ENCODE results near the gene KLHDC7A.

DNA sequence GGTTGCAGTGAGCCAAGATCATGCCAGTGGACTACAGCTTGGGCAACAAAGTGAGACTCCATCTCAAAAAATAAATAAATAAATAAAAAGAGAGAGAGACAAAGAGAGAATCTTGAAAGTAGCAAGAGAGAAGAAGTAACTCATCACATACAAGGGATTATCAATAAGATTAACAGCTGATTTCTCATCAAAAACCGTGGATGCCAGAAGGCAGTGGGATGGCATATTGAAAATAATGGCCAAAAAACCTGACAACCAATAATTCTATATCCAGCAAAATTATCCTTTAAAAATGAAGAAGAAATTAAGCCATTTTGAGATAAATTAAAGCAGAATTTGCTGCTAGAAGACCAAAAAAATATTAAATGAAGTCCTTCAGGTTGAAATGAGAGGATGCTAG lies 35.7 kb downstream of the KLHDC7A start:
- TF ChIP-seq POLR2A (IDR thresholded peaks at IDR 0.05): no peak
- TF ChIP-seq, protein P1, sequence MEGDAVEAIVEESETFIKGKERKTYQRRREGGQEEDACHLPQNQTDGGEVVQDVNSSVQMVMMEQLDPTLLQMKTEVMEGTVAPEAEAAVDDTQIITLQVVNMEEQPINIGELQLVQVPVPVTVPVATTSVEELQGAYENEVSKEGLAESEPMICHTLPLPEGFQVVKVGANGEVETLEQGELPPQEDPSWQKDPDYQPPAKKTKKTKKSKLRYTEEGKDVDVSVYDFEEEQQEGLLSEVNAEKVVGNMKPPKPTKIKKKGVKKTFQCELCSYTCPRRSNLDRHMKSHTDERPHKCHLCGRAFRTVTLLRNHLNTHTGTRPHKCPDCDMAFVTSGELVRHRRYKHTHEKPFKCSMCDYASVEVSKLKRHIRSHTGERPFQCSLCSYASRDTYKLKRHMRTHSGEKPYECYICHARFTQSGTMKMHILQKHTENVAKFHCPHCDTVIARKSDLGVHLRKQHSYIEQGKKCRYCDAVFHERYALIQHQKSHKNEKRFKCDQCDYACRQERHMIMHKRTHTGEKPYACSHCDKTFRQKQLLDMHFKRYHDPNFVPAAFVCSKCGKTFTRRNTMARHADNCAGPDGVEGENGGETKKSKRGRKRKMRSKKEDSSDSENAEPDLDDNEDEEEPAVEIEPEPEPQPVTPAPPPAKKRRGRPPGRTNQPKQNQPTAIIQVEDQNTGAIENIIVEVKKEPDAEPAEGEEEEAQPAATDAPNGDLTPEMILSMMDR (IDR thresholded peaks at IDR 0.05): no peak

Data from right lobe of liver (tissue), 4 donors.